GM12892 (cell line): ENCODE measurements around the gene CNDP1.

Source experiments
- POLR2A ChIP-seq: IDR thresholded peaks from 2 replicates; pipeline ENCODE4 v1.6.1; 2011; ENCODE audit warnings: low read depth, low read length, control low read depth
- POLR2AphosphoS5 ChIP-seq: IDR thresholded peaks from 2 replicates; pipeline ENCODE4 v1.6.1; 2011; ENCODE audit warnings: low read depth, low read length, control low read depth
- TAF1 ChIP-seq: IDR thresholded peaks from 2 replicates; pipeline ENCODE4 v1.6.1; 2011; ENCODE audit warnings: low read depth, mild to moderate bottlenecking, control low read depth, low read length, borderline replicate concordance

- TF ChIP-seq POLR2AphosphoS5 (no peak), POLR2A (no peak), TAF1 (no peak)
Measured at GRCh38 chr18:74562131-74562730, 27.9 kb downstream of the CNDP1 start.
